Measurements from ENCODE around the gene NSMCE1. TPM values are rescaled to one million over a fixed set of nuclear protein-coding genes. Genes with fewer than 3 reads are reported as not detected.

NSMCE1 gene
- total and polyA plus RNA-seq, 3 donors from 2014 or later: 58.1 to 135 (median 71.1) TPM

DNA sequence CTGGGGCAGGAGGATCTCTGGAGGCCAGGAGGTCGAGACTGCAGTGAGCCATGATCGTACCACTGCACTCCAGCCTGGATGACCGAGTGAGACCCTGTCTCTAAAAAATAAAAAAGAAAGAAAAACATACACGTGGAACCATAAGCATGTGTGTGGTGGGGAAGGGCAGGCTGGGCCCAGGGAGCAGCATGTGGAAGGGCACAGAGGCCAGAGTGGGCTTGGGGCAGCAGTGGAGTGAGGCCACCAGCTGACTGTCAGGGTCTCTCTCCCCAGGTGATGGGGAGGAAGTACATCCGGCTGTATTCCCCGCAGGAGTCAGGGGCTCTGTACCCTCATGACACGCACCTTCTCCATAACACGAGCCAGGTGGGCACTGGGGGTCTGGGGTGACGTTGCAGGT lies 48.5 kb downstream of the NSMCE1 start:
- H3K4me3 ChIP-seq: no peak overlapping the region
- TF ChIP-seq POLR2A (IDR thresholded peaks at IDR 0.05) (no peak), CTCF (IDR thresholded peaks at IDR 0.05) (no peak)
- no peak overlapping the region for H3K27ac ChIP-seq
- no peaks in the 10 kb centered on the region for H3K27me3 ChIP-seq
- H3K4me1 ChIP-seq: no peaks in the 10 kb centered on the region
- no peaks in the 10 kb centered on the region for H3K36me3 ChIP-seq (ENCODE audit: low read depth, missing control alignments)
- no peaks in the 10 kb centered on the region for H3K9me3 ChIP-seq
- intact Hi-C loops (cut with DNase I; ENCODE audit: low total_unique reads): loop anchor here (10.0 kb wide), 1 partner anchor 125 kb away; no protein-coding TSS in a partner anchor
- WGBS, 2 donors: 90 to 93% methylated on average over 9 of the region's 9 CpGs
- DNase-seq: no peak

- intact Hi-C loops (cut with DNase I; ENCODE audit: low total_unique reads): no loop called here
- Histone ChIP-seq H3K4me3 (no peak overlapping the region), H3K4me1 (no peaks in the 10 kb centered on the region), H3K36me3 (ENCODE audit: low read depth, missing control alignments) (no peaks in the 10 kb centered on the region), H3K27ac (no peak overlapping the region), H3K27me3 (no peaks in the 10 kb centered on the region), H3K9me3 (no peaks in the 10 kb centered on the region)
- no peak for TF ChIP-seq POLR2A (IDR thresholded peaks at IDR 0.05)
- no peak for TF ChIP-seq CTCF (IDR thresholded peaks at IDR 0.05)
- DNase-seq: no peak
- WGBS, 2 donors: 79 to 80% methylated on average over 2 to 10 of the region's 10 CpGs
Measured at GRCh38 chr16:27219161-27219560, 49.4 kb downstream of the NSMCE1 start.

- TF ChIP-seq POLR2A (IDR thresholded peaks at IDR 0.05) (no peak), CTCF (IDR thresholded peaks at IDR 0.05) (no peak)
- 86 to 94% methylated on average over 9 of the region's 9 CpGs for WGBS, 2 donors
- no peaks in the 10 kb centered on the region for H3K9me3 ChIP-seq
- H3K27me3 ChIP-seq: no peaks in the 10 kb centered on the region
- no peak overlapping the region for H3K27ac ChIP-seq
- no peaks in the 10 kb centered on the region for H3K36me3 ChIP-seq (ENCODE audit: low read depth, missing control alignments)
- H3K4me1 ChIP-seq: no peaks in the 10 kb centered on the region
- DNase-seq: no peak
- no peak overlapping the region for H3K4me3 ChIP-seq
- intact Hi-C loops (cut with DNase I; ENCODE audit: low total_unique reads): no loop called here
Measured at GRCh38 chr16:27218756-27219155, 49.8 kb downstream of the NSMCE1 start.

GRCh38 chr16:27217256-27217655 lies 51.3 kb downstream of the NSMCE1 start:
- H3K27me3 ChIP-seq: no peaks in the 10 kb centered on the region
- WGBS, 2 donors: 88 to 89% methylated on average over 10 of the region's 10 CpGs
- no peak overlapping the region for H3K27ac ChIP-seq
- no peak for DNase-seq
- no peak overlapping the region for H3K4me3 ChIP-seq
- no peak for TF ChIP-seq CTCF (IDR thresholded peaks at IDR 0.05)
- no peak for TF ChIP-seq POLR2A (IDR thresholded peaks at IDR 0.05)
- H3K4me1 ChIP-seq: no peaks in the 10 kb centered on the region
- intact Hi-C loops (cut with DNase I; ENCODE audit: low total_unique reads): no loop called here
- H3K9me3 ChIP-seq: no peaks in the 10 kb centered on the region
- no peaks in the 10 kb centered on the region for H3K36me3 ChIP-seq (ENCODE audit: low read depth, missing control alignments)

DNA sequence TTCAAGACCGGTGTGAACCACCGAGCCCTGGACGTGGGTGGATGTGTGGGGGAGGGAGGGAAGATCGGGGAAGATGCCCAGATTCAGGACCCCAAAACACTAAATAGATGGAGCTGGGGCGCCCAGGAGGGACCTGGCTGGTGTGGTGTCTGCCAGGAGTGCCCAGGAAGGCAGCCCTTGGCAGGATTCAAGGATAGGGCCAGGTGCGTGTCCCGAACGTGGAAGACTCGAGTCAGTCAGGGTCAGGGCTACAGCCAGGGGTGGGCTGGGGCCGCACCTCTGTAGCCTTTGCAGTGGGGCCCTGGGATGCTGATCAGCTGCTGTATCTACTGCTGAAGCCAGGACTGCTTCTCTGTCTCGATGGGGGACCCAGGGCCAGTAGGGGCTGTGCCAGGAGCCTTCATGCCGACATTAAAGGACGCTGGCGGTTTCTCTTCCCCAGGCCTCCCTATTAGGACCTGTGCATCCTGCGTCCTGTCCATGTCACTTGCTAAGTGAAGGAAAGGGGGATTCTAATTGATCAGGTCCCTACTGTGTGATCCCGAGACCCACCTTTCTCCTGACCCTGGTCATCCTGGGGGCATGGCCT lies 52.2 kb downstream of the NSMCE1 start:
- intact Hi-C loops (cut with DNase I; ENCODE audit: low total_unique reads): no loop called here
- no peaks in the 10 kb centered on the region for H3K4me1 ChIP-seq
- H3K36me3 ChIP-seq (ENCODE audit: low read depth, missing control alignments): no peaks in the 10 kb centered on the region
- TF ChIP-seq POLR2A (IDR thresholded peaks at IDR 0.05) (no peak), CTCF (IDR thresholded peaks at IDR 0.05) (no peak)
- H3K4me3 ChIP-seq: no peak overlapping the region
- WGBS, 2 donors: 84 to 91% methylated on average over 11 to 16 of the region's 16 CpGs
- no peaks in the 10 kb centered on the region for H3K9me3 ChIP-seq
- no peak overlapping the region for H3K27ac ChIP-seq
- no peak for DNase-seq
- no peaks in the 10 kb centered on the region for H3K27me3 ChIP-seq

All from testis (tissue), 3 donors.